Inferior parietal cortex (tissue), 1 donor: ENCODE data around the gene IFT80.
"Not testable (repeated sequence)": the region's sequence is repeated elsewhere in the genome, so short reads cannot be mapped to it uniquely, and the experiment has no call there.

Experiments
- DNase-seq: peaks from one replicate; pipeline ENCODE4 v3.0.0-alpha.2; 2016; ENCODE audit errors: extremely low spot score

The IFT80 gene

DNA sequence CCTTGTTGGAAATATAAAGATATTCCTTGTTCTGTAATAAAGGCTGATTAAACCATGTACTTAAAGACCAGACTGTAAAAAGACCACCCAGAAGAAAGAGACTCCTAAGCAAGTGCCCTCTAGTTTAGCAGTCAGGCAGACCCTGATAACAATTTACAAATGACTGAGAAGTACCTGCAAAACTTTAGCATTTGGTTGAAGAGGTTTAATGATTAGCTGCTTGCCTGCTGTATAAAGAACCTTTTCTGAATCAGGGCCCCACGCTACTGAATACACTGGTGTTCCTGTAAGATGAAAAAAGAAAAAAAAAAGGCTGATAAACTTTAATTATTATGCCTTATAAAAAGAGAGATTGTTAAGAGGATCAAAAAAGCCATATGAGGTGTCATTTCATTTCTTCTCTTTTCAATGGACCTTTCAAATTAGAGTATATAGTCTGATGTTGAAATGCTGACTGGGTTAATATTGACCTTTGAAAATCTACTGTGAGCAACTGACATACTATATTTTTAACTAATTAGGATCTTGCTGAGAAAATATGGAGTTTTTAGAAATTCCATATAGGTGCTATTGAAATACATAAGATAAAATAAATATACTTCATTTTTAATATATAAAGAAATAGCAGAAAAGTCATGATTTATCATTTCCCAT lies 33.0 kb downstream of the IFT80 start:
- DNase-seq: no peak

DNA sequence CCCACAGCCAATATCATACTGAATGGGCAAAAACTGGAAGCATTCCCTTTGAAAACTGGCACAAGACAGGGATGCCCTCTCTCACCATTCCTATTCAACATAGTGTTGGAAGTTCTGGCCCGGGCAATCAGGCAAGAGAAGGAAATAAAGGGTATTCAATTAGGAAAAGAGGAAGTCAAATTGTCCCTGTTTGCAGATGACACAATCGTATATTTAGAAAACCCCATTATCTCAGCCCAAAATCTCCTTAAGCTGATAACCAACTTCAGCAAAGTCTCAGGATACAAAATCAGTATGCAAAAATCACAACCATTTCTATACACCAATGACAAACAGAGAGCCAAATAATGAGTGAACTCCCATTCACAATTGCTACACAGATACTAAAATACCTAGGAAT lies 36.1 kb downstream of the IFT80 start:
- not testable (repeated sequence) for DNase-seq

DNA sequence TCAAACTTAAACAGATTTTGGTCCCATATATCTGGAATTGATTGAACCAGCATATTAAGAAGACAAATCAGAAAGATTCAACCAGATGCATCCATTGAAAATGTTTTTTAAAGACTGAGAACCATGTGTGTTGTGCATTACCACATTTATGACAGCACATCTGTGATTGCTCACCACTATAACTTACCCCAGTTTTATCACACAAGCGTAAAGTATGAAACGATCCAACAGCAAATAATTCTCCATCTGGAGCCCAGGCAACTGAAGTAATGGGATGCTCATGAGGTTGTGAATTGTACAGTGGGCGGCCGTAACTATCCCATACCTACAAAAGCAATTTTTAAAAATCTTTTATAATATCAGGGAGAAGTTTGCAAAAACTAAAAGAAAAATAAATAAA lies 43.2 kb downstream of the IFT80 start:
- no peak for DNase-seq

DNA sequence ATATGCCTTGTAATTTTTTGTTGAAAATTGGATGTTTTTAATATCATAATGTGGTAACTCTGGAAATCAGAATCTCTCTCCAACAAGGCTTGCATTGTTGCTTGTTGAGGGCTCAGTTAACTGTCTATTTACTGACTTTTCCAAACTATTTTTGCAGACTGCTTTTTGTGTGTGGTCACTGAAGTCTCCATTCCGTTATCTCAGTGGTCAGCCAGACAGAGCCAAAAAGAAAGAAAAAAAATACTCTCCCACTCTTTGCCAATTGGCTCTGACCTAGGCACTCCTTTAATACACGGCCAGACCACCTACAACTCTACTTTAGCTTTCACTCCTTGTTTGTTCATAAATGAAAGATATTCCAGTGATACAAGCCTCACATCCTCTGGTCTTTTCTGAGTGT lies 52.5 kb downstream of the IFT80 start:
- DNase-seq: no peak

DNA sequence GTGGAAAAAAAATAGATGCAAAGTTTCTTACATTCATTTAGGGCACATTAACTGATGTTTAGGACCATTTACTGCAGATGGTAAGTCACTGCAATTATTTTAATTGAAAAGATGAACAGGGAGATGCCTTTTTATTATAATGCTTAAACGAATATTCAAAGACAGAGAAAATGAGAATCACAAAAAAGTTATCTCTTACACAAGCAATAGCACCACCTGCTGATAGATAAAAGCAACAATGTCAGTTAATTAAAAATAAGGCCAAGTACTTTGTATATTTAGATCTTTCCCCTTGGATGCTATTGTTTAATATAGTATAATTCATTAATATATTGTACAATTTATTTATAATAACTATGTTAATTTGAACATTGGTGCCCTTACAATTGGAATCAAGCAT lies 55.9 kb downstream of the IFT80 start:
- peak; percentile 44 for DNase-seq

DNA sequence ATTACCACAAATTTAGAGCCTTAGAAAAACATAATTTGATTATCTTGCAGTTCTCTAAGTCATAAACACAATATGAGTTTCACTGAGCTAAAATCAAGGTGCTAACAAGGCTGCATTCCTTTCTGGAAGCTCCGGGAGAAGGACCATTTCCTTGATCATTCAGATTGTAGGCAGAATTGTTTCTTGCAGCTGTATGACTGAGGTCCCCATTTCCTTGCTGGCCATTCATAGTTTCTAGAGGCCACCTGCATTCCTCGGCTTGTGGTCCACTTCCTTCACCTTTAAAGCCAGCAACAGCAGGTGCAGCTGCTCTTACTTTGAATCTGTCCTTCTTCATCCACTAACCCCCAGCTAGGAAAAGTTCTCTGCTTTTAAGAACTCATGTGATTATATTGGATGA lies 58.7 kb downstream of the IFT80 start:
- DNase-seq: no peak

DNA sequence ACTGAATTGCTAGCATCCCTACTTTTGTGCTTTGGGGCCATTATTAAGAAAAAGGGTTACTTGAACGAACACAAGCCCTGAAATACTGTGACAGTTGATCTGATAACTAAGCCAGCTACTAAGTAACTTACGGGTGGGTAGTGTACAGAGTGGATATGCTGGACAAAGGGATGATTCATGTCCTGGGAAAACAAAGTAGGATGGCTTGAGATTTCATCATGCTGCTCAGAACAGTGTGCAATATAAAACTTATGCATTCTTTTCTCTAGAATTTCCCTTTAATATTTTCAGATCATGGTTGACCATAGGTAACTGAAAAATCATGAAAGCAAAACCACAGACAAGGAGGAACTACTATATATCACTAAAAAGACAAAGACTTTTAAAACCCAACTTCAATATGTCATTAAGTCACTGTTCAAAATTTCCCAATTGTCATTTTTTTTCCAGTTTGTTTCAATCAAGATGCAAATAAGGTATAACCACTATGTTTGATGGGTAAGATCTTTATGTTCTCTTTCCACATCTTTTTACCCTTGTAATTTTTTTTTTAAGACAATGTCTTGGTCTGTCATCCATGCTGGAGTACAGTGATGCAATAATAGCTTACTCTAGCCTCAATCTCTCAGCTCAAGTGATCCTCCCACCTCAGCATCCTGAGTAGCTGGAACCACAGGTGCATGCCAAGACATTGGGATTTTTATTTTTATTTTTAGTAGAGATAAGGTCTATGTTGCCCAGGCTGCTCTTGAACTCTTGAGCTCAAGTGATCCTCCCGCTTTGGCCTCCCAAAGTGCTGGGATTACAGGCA lies 67.7 kb downstream of the IFT80 start:
- DNase-seq: no peak

DNA sequence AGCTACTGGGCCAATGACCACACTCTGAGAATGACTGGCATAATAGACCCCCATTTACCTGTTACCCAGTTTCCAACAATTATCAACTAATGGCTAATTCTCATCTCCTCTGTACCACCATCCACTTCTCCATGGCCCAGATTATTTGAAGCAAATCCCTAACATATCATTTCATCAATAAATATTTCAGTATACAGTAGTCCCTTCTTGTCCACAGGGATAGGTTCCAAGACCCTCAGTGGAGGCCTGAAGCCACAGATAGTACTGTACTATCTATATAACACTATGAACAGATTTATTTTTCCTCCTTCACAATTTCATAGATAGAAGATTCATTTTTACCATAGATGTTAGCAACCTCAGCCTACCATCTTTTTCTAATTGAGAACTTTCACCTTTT lies 68.3 kb downstream of the IFT80 start:
- DNase-seq: no peak

DNA sequence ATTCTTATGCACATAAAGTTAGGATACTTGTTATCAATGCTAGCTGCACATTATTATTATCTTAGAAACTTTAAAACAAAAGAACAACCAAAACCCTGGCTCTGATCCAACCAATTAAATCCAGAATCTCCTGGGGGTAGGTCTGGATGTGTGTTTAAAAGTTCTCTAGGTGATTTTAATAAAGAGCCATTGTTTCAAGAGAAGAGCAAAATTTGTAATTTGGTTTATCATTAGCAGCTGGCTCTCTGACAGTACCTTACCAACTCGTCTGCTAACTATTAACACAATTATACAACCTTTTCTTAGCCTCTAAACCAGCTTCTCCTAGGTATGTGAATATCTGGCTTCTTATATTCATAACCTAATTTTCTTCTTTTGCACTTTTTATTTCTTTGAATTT lies 68.9 kb downstream of the IFT80 start:
- no peak for DNase-seq

DNA sequence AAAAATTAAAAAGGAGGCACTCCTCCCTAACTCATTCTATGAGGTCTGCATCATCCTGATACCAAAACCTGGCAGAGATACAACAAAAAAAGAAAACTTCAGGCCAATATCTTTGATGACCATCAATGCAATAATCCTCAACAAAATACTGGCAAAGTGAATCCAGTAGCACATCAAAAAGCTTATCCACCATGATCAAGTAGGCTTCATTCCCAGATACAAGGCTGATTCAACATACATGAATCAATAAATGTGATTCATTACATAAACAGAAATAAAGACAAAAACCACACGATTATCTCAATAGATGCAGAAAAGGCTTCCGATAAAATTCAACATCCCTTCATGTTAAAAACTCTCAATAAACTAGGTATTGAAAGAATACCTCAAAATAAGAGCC lies 72.7 kb downstream of the IFT80 start:
- not testable (repeated sequence) for DNase-seq

DNA sequence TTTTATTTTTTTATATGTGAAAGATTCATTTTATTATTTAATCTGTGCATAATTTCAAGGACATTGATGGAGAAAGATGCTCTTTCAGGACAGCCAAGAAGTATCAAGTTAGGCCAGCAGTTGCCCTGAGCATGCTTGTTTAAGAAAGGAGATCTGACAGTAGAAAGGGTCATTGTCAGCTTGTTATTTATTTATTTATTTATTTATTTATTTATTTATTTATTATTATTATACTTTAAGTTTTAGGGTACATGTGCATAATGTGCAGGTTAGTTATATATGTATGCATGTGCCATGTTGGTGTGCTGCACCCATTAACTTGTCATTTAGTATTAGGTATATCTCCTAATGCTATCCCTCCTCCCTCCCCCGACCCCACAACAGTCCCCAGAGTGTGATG lies 77.2 kb downstream of the IFT80 start:
- not testable (repeated sequence) for DNase-seq

DNA sequence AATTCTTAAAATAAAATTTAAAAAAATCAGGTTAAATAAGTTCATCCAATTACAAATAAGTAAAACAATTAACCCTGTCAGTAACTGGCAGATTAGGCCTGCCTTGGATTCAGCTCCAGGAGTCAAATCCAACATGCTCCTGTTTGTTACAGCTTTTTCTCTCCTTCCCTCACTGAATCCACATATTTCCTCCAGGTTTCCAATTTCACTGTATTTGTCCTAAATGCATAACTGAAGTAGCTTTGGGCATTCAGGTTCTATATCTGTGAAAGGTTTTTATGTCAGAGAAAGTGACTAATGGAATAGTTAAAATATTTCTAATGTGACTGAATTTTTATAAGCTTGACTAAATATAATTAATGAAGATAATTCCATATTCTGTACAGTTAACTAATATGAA lies 79.7 kb downstream of the IFT80 start:
- DNase-seq: no peak

DNA sequence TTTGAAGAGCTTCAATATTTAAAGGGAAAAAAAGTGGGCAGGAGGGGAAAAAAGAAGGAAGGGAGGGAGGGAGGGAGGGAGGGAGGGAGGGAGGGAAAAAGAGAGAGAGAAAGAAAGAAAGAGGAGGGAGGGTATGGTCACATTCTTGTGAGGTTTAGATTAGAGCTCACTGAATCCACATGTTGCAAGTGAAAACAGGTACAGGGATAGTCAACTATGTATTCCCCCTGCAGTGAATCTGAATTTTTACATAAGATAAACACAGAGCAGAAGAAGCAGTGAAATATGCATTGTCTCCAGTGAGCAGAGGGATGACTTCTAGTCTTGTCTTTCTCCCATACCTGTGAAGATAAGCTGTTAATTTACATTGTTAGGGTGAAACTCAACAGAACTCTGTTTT lies 84.0 kb downstream of the IFT80 start:
- DNase-seq: no peak

DNA sequence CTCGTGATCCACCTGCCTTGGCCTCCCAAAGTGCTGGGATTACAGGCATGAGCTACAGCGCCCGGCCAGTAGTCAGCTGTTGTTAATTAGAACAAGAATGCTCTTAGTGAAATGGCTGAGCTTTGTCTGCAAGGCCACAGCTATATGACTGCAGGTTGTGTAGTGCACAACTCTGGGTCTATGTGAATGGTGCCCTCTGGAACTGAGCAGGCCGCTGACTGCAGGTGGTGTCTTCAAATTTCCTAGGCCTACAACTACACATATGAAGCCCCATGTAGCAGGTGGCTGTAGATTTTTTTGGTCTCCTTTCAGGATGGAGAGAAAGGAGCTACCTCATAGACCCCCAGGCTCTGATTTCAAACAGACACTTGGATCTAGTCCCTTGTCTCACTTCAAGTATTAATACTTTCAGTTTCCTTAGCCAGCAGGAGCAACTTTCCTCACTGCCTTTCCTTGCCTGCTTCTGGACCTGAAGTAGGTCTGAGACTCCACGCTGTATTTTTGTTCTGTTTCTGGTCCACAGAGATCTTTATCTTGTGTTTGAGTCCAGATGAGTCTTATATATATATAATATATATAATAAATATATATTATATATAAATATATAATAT lies 86.9 kb downstream of the IFT80 start:
- DNase-seq: no peak

DNA sequence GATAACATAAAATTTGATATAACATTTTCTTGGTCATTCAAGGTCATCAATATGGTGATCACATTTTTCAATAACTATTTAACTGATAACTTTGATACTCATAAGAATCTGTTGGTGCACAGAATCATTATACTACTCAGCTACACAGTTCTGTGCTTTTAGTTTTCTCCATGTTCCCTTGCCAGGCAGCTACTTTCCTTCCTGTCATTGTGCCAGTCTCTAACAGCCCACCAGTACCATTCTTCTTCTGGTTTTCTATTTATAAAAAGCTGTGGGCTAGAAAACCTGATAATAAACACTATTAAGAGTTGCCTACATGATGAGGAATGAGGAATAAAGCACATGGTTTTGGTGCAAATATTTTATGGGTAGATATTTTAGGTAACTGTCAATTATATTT lies 96.2 kb downstream of the IFT80 start:
- DNase-seq: no peak

DNA sequence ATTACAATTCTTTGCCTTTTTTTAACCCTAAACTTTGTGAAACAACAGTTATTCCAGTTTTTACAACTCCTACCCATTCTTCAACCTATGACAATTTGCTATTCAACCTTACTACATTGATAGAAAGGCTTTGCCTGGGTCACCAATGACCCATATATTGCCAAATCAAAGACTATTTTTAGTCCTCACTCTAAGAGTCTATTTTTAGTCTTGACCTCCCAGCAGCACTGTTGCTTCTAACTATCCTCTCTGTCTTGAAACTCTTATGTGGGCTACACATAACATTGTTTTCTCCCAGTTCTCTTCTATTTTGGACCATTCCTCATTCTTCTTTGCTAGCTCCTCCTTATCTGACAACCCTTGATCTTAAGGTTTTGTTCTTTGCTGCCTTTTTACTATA lies 102.4 kb downstream of the IFT80 start:
- DNase-seq: no peak

DNA sequence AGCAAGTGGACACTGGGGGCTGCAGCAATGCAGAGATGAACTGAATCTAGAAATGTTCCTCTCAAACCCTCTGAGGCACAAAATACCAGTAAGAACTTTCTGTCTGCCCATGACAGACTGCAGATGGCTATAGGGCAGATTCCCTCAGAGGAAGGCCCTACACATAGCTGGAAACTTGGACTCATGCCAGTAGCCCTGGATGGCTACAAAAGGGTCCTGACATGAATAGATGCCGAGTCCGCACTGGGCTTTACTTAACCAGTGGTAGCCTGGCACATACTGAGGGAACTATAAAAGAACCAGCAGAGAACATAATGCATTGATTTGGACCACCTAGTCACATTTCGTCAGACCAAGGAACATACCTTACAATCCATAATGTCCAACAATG lies 107.1 kb downstream of the IFT80 start:
- no peak for DNase-seq

DNA sequence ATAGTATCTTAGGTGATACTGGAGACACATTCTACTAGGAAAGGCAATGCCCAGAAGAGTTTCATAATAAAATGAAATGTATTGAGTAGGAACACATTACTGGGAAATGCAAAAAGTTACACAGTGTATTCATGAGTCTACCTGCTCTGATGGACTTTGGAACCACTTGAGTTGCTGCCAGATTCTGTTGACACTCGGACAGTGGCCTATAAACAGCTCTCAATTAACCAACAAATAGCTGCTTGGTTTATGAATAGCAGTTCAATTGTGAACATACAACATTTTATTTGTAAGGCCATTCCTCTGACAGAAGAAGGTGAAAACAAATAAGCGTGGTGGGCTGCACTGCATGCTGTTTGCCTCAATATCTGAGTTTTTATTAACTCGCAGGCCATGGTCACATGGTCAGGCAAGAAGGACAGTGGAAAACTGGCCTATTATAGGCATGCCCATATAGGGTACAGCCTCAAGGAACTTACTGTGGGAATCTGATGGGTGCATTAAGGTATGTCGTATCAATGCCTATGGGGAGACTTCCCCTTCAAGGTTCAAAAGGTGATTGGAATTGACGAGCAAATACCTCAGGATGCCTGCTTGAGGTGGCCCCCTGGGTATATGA lies 107.6 kb downstream of the IFT80 start:
- DNase-seq: no peak

DNA sequence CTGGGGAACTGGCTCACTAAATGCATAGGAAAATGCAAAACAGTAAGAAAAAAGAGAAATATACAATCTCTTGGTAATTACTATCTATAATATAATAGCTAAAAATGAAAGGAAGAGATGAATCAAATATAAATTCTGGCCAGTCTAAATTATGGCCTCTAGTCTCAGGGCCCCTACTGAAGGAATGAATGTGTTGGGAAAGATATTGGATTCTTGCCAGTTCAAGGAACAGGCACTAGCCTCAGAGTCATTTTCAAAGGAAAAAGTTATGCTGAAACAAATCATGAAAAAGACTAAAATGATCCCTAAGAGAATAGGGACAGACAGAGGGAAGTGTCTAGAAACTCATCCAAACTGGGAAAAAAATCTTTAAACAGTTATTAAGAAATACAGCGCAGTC lies 111.4 kb downstream of the IFT80 start:
- no peak for DNase-seq

DNA sequence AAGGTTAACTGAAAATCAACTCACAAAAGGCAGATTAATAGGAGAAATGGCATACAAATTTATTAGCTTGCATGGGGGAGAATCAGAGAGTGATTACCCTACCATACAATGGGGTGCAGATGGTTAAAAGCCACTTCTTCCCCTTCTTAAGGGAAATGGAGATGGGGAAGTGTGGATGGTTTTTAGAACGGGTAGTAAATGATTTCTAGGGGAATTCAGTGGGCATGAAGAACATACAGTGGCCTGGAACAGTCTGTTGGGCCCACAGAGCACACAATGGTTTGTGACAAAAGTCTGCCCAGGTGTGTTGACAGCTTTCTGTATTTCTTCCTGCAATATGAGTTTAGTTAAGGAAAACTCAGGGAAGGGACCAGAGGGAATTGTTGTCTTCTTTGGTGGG lies 112.8 kb downstream of the IFT80 start:
- DNase-seq: no peak

DNA sequence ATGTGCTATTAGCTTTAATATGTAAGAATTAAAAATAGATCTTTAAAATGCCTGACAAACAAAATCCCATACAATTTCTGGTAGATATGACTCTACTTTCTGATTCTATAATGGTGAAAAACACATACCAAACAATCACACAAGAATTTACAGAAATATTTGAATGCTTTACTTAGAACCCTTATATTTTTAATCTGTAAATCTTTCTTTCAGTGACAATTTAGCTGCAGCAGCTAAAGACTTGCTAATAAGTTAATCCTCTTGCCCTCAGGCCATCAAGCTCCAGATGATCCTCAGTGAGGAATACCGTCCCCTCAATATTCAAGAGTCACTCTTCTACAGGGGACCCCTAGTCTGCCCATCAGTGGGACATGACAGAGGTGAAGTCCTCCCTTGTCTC lies 118.2 kb downstream of the IFT80 start:
- DNase-seq: no peak

DNA sequence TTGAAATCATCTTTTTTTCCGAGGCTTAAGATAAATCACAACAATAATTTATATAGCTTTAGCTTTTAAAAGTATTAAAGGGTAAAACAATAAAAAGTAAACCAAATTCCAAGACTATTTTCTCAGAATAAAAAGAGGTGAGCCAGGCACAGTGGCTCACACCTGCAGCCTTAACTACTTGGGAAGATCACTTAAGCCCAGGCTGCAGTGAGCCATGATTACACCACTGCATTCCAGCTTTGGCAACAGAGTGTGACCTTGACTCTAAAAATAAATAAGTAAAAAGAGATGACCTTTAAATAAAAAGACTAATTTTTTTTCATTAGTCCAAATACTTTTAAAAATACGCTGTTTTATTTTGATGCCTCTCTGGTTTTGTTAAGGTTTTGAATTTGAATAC lies 119.4 kb downstream of the IFT80 start:
- DNase-seq: no peak

DNA sequence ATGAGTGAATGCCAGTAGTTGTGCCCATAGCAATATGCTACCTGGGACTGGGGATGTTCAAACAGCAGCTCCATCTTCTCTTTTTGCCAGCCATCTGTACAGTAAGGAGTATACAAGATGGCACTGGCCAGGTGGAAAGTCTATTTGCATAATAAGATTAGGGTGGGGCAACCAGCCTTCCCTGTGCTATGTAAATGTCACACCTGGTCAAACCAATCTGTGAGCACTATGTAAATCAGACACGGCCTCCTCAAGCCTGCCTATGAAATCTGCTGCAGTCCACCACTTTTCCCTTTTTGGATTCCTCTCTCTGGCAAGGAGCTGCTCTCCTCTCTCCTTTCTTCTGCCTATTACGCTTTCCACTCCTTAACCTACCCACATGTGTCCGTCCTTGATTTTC lies 120.8 kb downstream of the IFT80 start:
- no peak for DNase-seq
